IPS DF 6.9 (cell line): ENCODE data around the gene ZSWIM5.
"Not testable (repeated sequence)": the region's sequence is repeated elsewhere in the genome, so short reads cannot be mapped to it uniquely, and the experiment has no call there.

Experiments used
- DNase-seq: peaks from one replicate; pipeline ENCODE4 v3.0.0-alpha.2; 2013; ENCODE audit warnings: low read depth, low spot score
- H3K27ac ChIP-seq: one replicate; pipeline ENCODE4 v1.5.1; 2013; ENCODE audit warnings: low read length, control low read depth
- H3K27me3 ChIP-seq: 2 replicates; pipeline ENCODE4 v1.6.1; 2013; ENCODE audit warnings: mild to moderate bottlenecking, low read length; ENCODE audit not compliant: control insufficient read depth, insufficient read depth
- H3K36me3 ChIP-seq: 2 replicates; pipeline ENCODE4 v1.6.1; 2013; ENCODE audit warnings: low read length; ENCODE audit not compliant: control insufficient read depth, insufficient read depth
- H3K4me1 ChIP-seq: 2 replicates; pipeline ENCODE4 v1.6.1; 2013; ENCODE audit warnings: low read length; ENCODE audit not compliant: control insufficient read depth, insufficient read depth
- H3K4me3 ChIP-seq: 2 replicates; pipeline ENCODE4 v1.5.1; 2013; ENCODE audit warnings: mild to moderate bottlenecking, low read length
- H3K9me3 ChIP-seq: 2 replicates; pipeline ENCODE4 v1.6.1; 2013; ENCODE audit warnings: low read length, inconsistent platforms; ENCODE audit not compliant: control insufficient read depth, insufficient read depth
- WGBS: extraction: QIAGEN DNeasy Blood & Tissue Kit; methylation state at CpG from one replicate; pipeline ENCODE4 v1.1.7; 2013; ENCODE audit warnings: mixed read lengths, missing lambda C conversion rate; ENCODE audit not compliant: insufficient read length, insufficient coverage; 5-methylcytosine and 5-hydroxymethylcytosine counted together

Gene ZSWIM5

GRCh38 chr1:45008516-45008915 is 197.9 kb downstream of the ZSWIM5 start:
- Histone ChIP-seq H3K27me3 (no peaks in the 10 kb centered on the region), H3K9me3 (no peaks in the 10 kb centered on the region), H3K4me3 (no peak overlapping the region), H3K4me1 (peaks cover 7% of the 10 kb centered on the region; the same call in 1 of the 2 replicates), H3K27ac (no peak overlapping the region), H3K36me3 (peaks cover 8% of the 10 kb centered on the region)
- WGBS, result no CpG with 5 or more reads among the region's 12 CpGs
- DNase-seq, result no peak

- H3K27ac ChIP-seq, result no peak overlapping the region
- WGBS, result no CpG with 5 or more reads among the region's 3 CpGs
- H3K36me3 ChIP-seq, result peaks cover 10% of the 10 kb centered on the region
- no peaks in the 10 kb centered on the region for H3K9me3 ChIP-seq
- H3K4me1 ChIP-seq, result peaks cover 7% of the 10 kb centered on the region; the same call in 1 of the 2 replicates
- H3K27me3 ChIP-seq, result no peaks in the 10 kb centered on the region
- no peak for DNase-seq
- H3K4me3 ChIP-seq, result no peak overlapping the region
These were observed 198.3 kb downstream of the ZSWIM5 start for GRCh38 chr1:45008076-45008475.

GRCh38 chr1:45007311-45007710 is 199.1 kb downstream of the ZSWIM5 start:
- H3K4me1 ChIP-seq, result peaks cover 7% of the 10 kb centered on the region; the same call in 1 of the 2 replicates
- no peaks in the 10 kb centered on the region for H3K9me3 ChIP-seq
- no peaks in the 10 kb centered on the region for H3K27me3 ChIP-seq
- WGBS, result no CpG with 5 or more reads among the region's 11 CpGs
- H3K27ac ChIP-seq, result no peak overlapping the region
- peaks cover 16% of the 10 kb centered on the region for H3K36me3 ChIP-seq
- no peak overlapping the region for H3K4me3 ChIP-seq
- DNase-seq, result no peak

- Histone ChIP-seq H3K36me3 (peaks cover 16% of the 10 kb centered on the region), H3K4me1 (peaks cover 2% of the 10 kb centered on the region; the same call in 1 of the 2 replicates), H3K27ac (no peak overlapping the region), H3K27me3 (no peaks in the 10 kb centered on the region), H3K4me3 (no peak overlapping the region), H3K9me3 (no peaks in the 10 kb centered on the region)
- no peak for DNase-seq
- no CpG with 5 or more reads among the region's 6 CpGs for WGBS
These were observed 200.6 kb downstream of the ZSWIM5 start for GRCh38 chr1:45005761-45006160.

- no peak for DNase-seq
- Histone ChIP-seq H3K9me3 (no peaks in the 10 kb centered on the region), H3K27ac (no peak overlapping the region), H3K36me3 (peaks cover 16% of the 10 kb centered on the region), H3K4me3 (no peak overlapping the region), H3K27me3 (no peaks in the 10 kb centered on the region), H3K4me1 (no peaks in the 10 kb centered on the region)
- no CpG with 5 or more reads among the region's 7 CpGs for WGBS
These were observed 202.0 kb downstream of the ZSWIM5 start for GRCh38 chr1:45004281-45004920.

- no CpG with 5 or more reads among the region's 14 CpGs for WGBS
- no peak overlapping the region for H3K4me3 ChIP-seq
- H3K36me3 ChIP-seq, result peaks cover 16% of the 10 kb centered on the region
- no peak overlapping the region for H3K27ac ChIP-seq
- no peaks in the 10 kb centered on the region for H3K9me3 ChIP-seq
- no peak for DNase-seq
- H3K27me3 ChIP-seq, result no peaks in the 10 kb centered on the region
- H3K4me1 ChIP-seq, result no peaks in the 10 kb centered on the region
These were observed 202.7 kb downstream of the ZSWIM5 start for GRCh38 chr1:45003741-45004140.

- H3K4me1 ChIP-seq, result no peaks in the 10 kb centered on the region
- H3K9me3 ChIP-seq, result no peaks in the 10 kb centered on the region
- DNase-seq, result no peak
- peaks cover 16% of the 10 kb centered on the region for H3K36me3 ChIP-seq
- no peak overlapping the region for H3K27ac ChIP-seq
- no peaks in the 10 kb centered on the region for H3K27me3 ChIP-seq
- no peak overlapping the region for H3K4me3 ChIP-seq
- WGBS, result 100% methylated on average over 1 of the region's 17 CpGs
These were observed 203.5 kb downstream of the ZSWIM5 start for GRCh38 chr1:45002650-45003645.

GRCh38 chr1:45001576-45001975 is 204.8 kb downstream of the ZSWIM5 start:
- no CpG with 5 or more reads among the region's 8 CpGs for WGBS
- not testable (repeated sequence) for H3K27me3 ChIP-seq, H3K4me1 ChIP-seq, H3K27ac ChIP-seq, H3K4me3 ChIP-seq, H3K9me3 ChIP-seq, DNase-seq
- H3K36me3 ChIP-seq, result peaks cover 16% of the 10 kb centered on the region

GRCh38 chr1:45001011-45001481 is 205.4 kb downstream of the ZSWIM5 start:
- Histone ChIP-seq H3K4me1 (no peaks in the 10 kb centered on the region), H3K4me3 (no peak overlapping the region), H3K36me3 (peaks cover 16% of the 10 kb centered on the region), H3K27ac (no peak overlapping the region), H3K27me3 (no peaks in the 10 kb centered on the region), H3K9me3 (no peaks in the 10 kb centered on the region)
- no CpG with 5 or more reads among the region's 7 CpGs for WGBS
- DNase-seq, result no peak

- H3K27ac ChIP-seq, result no peak overlapping the region
- H3K36me3 ChIP-seq, result peaks cover 8% of the 10 kb centered on the region
- no peaks in the 10 kb centered on the region for H3K9me3 ChIP-seq
- no peak for DNase-seq
- WGBS, result no CpG with 5 or more reads among the region's 3 CpGs
- no peaks in the 10 kb centered on the region for H3K4me1 ChIP-seq
- no peaks in the 10 kb centered on the region for H3K27me3 ChIP-seq
- no peak overlapping the region for H3K4me3 ChIP-seq
These were observed 207.2 kb downstream of the ZSWIM5 start for GRCh38 chr1:44999232-44999631.
